HEK293T (cell line): ENCODE measurements around the gene MARCHF9.

Experiments
- CTCF ChIA-PET: fragments of 350-600 bp; formaldehyde crosslinking; extraction: SDS; loops from one replicate; lab custom pipeline; 2021; ENCODE audit warnings: antibody characterized with exemption, inconsistent platforms; lab: Yijun Ruan, JAX
- POLR2A ChIA-PET: fragments of 350-600 bp; formaldehyde crosslinking; extraction: SDS; loops from one replicate; lab custom pipeline; 2020; ENCODE audit warnings: antibody characterized with exemption, inconsistent platforms; lab: Yijun Ruan, JAX
- DNase-seq: peaks from one replicate; pipeline ENCODE4 v3.0.0; 2012; ENCODE audit warnings: mixed read lengths; ENCODE audit errors: extremely low spot score
- ARNT ChIP-seq: fragments of 450-650 bp; IDR thresholded peaks from 2 replicates; pipeline ENCODE4 v1.6.1; 2017; ENCODE audit warnings: mild to moderate bottlenecking
- BHLHE40 ChIP-seq: fragments of 450-650 bp; IDR thresholded peaks from 2 replicates; pipeline ENCODE4 v1.6.1; 2016; ENCODE audit warnings: mild to moderate bottlenecking, moderate library complexity, borderline replicate concordance
- CTBP1 ChIP-seq: fragments of 450-650 bp; IDR thresholded peaks from 2 replicates; pipeline ENCODE4 v1.6.1; 2016; ENCODE audit warnings: borderline replicate concordance
- ELF4 ChIP-seq: fragments of 450-650 bp; IDR thresholded peaks from 2 replicates; pipeline ENCODE4 v1.6.1; 2017; ENCODE audit warnings: antibody characterized with exemption
- FOXA1 ChIP-seq: fragments of 450-650 bp; IDR thresholded peaks from 2 replicates; pipeline ENCODE4 v1.6.1; 2016; ENCODE audit warnings: mild to moderate bottlenecking
- FOXK2 ChIP-seq: fragments of 450-650 bp; IDR thresholded peaks from 2 replicates; pipeline ENCODE4 v1.6.1; 2016; ENCODE audit warnings: mild to moderate bottlenecking
- FOXM1 ChIP-seq: fragments of 450-650 bp; IDR thresholded peaks from 2 replicates; pipeline ENCODE4 v1.6.1; 2017; ENCODE audit warnings: mild to moderate bottlenecking, borderline replicate concordance
- HDGF ChIP-seq: fragments of 450-650 bp; IDR thresholded peaks from 2 replicates; pipeline ENCODE4 v1.6.1; 2017; ENCODE audit warnings: antibody characterized with exemption, borderline replicate concordance
- L3MBTL2 ChIP-seq: fragments of 450-650 bp; conservative IDR thresholded peaks from 2 replicates; pipeline ENCODE4 v1.6.1; 2016; ENCODE audit warnings: mild to moderate bottlenecking
- LEF1 ChIP-seq: fragments of 450-650 bp; IDR thresholded peaks from 2 replicates; pipeline ENCODE4 v1.6.1; 2017; ENCODE audit warnings: mild to moderate bottlenecking, borderline replicate concordance
- NFRKB ChIP-seq: fragments of 450-650 bp; IDR thresholded peaks from 2 replicates; pipeline ENCODE4 v1.6.1; 2016; ENCODE audit warnings: mild to moderate bottlenecking, moderate library complexity
- SP1 ChIP-seq: fragments of 450-650 bp; IDR thresholded peaks from 2 replicates; pipeline ENCODE4 v1.6.1; 2017
- SUZ12 ChIP-seq: fragments of 450-650 bp; IDR thresholded peaks from 2 replicates; pipeline ENCODE4 v1.6.1; 2016; ENCODE audit warnings: mild to moderate bottlenecking
- TARDBP ChIP-seq: fragments of 450-650 bp; IDR thresholded peaks from 2 replicates; pipeline ENCODE4 v1.6.1; 2016
- ZNF384 ChIP-seq: fragments of 450-650 bp; IDR thresholded peaks from 2 replicates; pipeline ENCODE4 v1.6.1; 2016
- TF ChIP-seq, protein P1 (sequence below): fragments of 450-650 bp; IDR thresholded peaks from 2 replicates; pipeline ENCODE4 v1.6.1; 2016

Gene MARCHF9

DNA sequence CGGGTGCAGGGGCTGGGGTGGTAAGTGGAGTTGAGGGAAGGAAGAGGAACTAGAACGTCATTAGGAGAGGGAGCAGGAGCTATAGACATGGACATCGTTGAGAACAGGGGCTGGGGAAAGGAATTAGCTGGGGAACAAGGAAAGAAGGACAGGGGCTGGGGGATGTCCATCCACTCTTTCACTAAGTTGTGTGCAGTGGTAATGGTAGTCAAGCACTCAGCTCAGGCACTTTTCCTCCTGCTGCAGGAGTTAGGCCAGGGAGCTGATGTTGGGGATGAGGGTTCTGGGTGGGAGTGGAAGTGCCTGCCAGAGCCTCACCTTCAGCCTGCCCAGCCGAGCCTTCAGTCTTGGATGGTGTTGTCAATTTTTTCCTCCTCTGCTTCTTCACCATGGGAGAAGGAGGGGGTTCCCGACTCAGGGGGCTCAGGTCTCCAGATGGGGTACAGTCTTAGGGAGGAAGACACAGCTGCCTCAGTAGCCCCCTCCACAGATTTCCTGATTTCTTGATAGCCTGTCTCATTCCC lies 25.5 kb upstream of the MARCHF9 start:
- no peak for TF ChIP-seq FOXK2
- TF ChIP-seq FOXA1: no peak
- no peak for TF ChIP-seq BHLHE40
- no peak for TF ChIP-seq SP1
- TF ChIP-seq TARDBP: no peak
- no peak for TF ChIP-seq L3MBTL2
- no peak for TF ChIP-seq NFRKB
- no peak for TF ChIP-seq SUZ12
- TF ChIP-seq HDGF: no peak
- no peak for TF ChIP-seq FOXM1
- no peak for TF ChIP-seq ARNT
- no peak for TF ChIP-seq ZNF384
- no peak for DNase-seq
- POLR2A ChIA-PET: no interaction called here
- CTCF ChIA-PET: no interaction called here

GRCh38 chr12:57730336-57731067 lies 24.4 kb upstream of the MARCHF9 start:
- DNase-seq: no peak
- TF ChIP-seq ELF4 (no peak), BHLHE40 (no peak), FOXA1 (no peak), SUZ12 (no peak), HDGF (no peak), ZNF384 (no peak), TARDBP (no peak), CTBP1 (no peak), FOXM1 (no peak), SP1 (no peak), FOXK2 (no peak), L3MBTL2 (no peak), LEF1 (no peak)
- TF ChIP-seq, protein P1, sequence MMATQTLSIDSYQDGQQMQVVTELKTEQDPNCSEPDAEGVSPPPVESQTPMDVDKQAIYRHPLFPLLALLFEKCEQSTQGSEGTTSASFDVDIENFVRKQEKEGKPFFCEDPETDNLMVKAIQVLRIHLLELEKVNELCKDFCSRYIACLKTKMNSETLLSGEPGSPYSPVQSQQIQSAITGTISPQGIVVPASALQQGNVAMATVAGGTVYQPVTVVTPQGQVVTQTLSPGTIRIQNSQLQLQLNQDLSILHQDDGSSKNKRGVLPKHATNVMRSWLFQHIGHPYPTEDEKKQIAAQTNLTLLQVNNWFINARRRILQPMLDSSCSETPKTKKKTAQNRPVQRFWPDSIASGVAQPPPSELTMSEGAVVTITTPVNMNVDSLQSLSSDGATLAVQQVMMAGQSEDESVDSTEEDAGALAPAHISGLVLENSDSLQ: no peak
- CTCF ChIA-PET: no interaction called here
- POLR2A ChIA-PET: interaction anchor here (6.9 kb wide), 1 partner anchor 14 kb away, joined by 42 read pairs; the partner anchor contains the start of gene TSPAN31

GRCh38 chr12:57731411-57732080 lies 23.4 kb upstream of the MARCHF9 start:
- ChIA-PET CTCF (no interaction called here), POLR2A (interaction anchor here (1.4 to 6.9 kb wide), 2 partner anchors 13 to 119 kb away, joined by 4 to 42 read pairs; partner anchors contain the start of gene TSPAN31)
- DNase-seq: no peak
- TF ChIP-seq SUZ12 (no peak), BHLHE40 (no peak), SP1 (no peak), ARNT (no peak), TARDBP (no peak), FOXK2 (no peak), NFRKB (no peak), ELF4 (no peak), L3MBTL2 (no peak), FOXA1 (no peak), ZNF384 (no peak)
- TF ChIP-seq, protein P1: no peak

DNA sequence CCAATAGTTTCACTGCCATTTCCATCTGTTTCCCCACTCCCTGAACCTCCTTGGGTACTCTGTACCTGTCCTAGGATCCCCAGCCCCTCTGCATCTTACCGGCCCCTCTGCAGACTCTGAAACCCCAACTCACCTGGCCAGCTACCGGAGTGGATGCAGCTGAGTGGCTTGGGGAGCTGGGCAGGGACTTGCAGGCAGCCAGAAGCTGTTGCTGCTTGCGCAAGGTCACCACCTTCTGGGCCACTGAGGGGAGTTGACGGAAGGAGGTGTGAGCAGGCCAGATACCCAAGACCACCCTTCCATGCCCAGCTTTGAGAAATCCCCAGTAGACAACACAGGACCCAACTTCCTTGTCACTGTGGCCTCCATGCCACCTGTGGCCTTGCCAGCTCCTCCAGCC lies 22.6 kb upstream of the MARCHF9 start:
- no peak for DNase-seq
- ChIA-PET CTCF (no interaction called here), POLR2A (interaction anchor here (1.4 to 6.9 kb wide), 2 partner anchors 13 to 120 kb away, joined by 4 to 42 read pairs; partner anchors contain the start of gene TSPAN31)
- TF ChIP-seq HDGF (no peak), FOXK2 (no peak), FOXA1 (no peak), LEF1 (no peak), SUZ12 (no peak), SP1 (no peak), FOXM1 (no peak), ZNF384 (no peak), ELF4 (no peak), L3MBTL2 (no peak), BHLHE40 (no peak), CTBP1 (no peak), ARNT (no peak)
- TF ChIP-seq, protein P1: no peak

DNA sequence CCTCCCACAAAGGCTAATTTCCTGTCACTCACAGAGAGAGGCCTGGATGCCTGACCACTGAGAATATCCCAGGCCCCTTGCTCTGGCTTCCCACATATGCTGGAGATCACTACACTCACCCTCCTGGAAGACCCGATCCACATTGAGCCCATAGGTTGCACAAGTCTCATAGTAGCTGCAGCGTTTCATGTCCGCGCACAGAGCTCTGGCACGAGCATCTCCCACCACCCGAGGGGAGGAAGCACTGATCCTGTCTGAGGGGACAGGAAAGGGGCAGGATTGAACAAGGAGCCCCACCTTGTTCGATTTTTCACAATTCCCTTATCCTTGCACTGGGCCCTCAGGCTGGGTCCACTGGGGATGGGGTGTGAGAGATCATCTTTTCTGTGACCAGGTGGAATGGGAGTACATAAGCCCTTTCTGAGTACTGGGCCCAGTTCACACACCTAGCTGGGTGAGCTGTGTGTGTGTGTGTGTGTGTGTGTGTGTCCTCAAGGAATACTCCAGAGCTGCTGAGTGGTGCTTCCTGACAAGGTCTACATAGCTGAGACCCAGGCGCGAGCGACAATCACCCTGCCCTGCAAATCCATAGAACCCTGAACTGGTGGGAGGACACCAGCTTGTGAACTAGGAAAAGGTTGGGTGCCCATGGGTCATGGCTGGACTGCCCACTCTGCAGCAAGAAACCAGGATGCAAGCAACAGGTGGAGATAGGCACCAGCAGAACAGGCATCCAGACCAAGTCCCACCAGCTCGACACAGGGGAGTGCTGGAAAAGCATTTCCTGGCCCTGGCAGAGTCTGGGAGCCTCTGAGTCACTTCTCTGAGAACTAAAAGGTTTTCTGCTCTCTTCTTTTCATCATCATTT lies 21.9 kb upstream of the MARCHF9 start:
- ChIA-PET CTCF (no interaction called here), POLR2A (interaction anchor here (0.7 to 6.9 kb wide), 3 partner anchors 9 to 121 kb away, joined by 3 to 42 read pairs (median 4); partner anchors contain the start of gene TSPAN31)
- TF ChIP-seq TARDBP: no peak
- no peak for TF ChIP-seq BHLHE40
- no peak for TF ChIP-seq HDGF
- DNase-seq: no peak
